Measurements from ENCODE around the gene USP3. TPM values are rescaled to one million over a fixed set of nuclear protein-coding genes. Genes with fewer than 3 reads are reported as not detected.

The USP3 gene
- total RNA-seq, 2 donors from 2014 or later = 48.8 to 50.1 TPM

GRCh38 chr15:63554337-63554927, 50.0 kb downstream of the USP3 start:
- Histone ChIP-seq H3K36me3 (replicated peaks in 1 of 2; ENCODE audit: insufficient read depth in 1 of 2, low read depth in 2 of 2) (peaks cover 0 to 8% of the 10 kb centered on the region in 2 donors), H3K27ac (peak overlapping the region in 3 of 4 donors; percentile 66 to 83 (median 78)), H3K4me1 (peaks cover 45% of the 10 kb centered on the region), H3K9me3 (no peaks in the 10 kb centered on the region), H3K4me3 (no peak overlapping the region), H3K27me3 (no peaks in the 10 kb centered on the region)
- DNase-seq (no peak), ATAC-seq (no peak)
- 83 to 87% methylated on average over 2 of the region's 2 CpGs for WGBS, 2 donors
- TF ChIP-seq CTCF (IDR thresholded peaks at IDR 0.05) (no peak), POLR2A (IDR thresholded peaks at IDR 0.05) (no peak)
- intact Hi-C loops (cut with DNase I) = no loop called here

GRCh38 chr15:63555507-63555906, 51.1 kb downstream of the USP3 start:
- TF ChIP-seq POLR2A (IDR thresholded peaks at IDR 0.05) = no peak
- no peak for TF ChIP-seq CTCF (IDR thresholded peaks at IDR 0.05)
- Histone ChIP-seq H3K36me3 (replicated peaks in 1 of 2; ENCODE audit: insufficient read depth in 1 of 2, low read depth in 2 of 2) (peaks cover 0 to 11% of the 10 kb centered on the region in 2 donors), H3K4me3 (no peak overlapping the region), H3K27me3 (no peaks in the 10 kb centered on the region), H3K4me1 (peaks cover 45% of the 10 kb centered on the region), H3K9me3 (no peaks in the 10 kb centered on the region), H3K27ac (peak overlapping the region in 1 of 4 donors; percentile 18)
- intact Hi-C loops (cut with DNase I) = no loop called here
- ATAC-seq (no peak), DNase-seq (no peak)

- 84 to 86% methylated on average over 6 of the region's 6 CpGs for WGBS, 2 donors
- peaks cover 41% of the 10 kb centered on the region for H3K4me1 ChIP-seq
- no peak overlapping the region for H3K4me3 ChIP-seq
- H3K9me3 ChIP-seq = no peaks in the 10 kb centered on the region
- intact Hi-C loops (cut with DNase I) = no loop called here
- peak overlapping the region in 1 of 4 donors; percentile 18 for H3K27ac ChIP-seq
- H3K36me3 ChIP-seq (replicated peaks in 1 of 2; ENCODE audit: insufficient read depth in 1 of 2, low read depth in 2 of 2) = peaks cover 0 to 14% of the 10 kb centered on the region in 2 donors
- ATAC-seq = no peak
- TF ChIP-seq CTCF (IDR thresholded peaks at IDR 0.05) (no peak), POLR2A (IDR thresholded peaks at IDR 0.05) (no peak)
- no peaks in the 10 kb centered on the region for H3K27me3 ChIP-seq
- DNase-seq = no peak
These were observed 51.9 kb downstream of the USP3 start for GRCh38 chr15:63556246-63556645.

GRCh38 chr15:63556736-63557135, 52.3 kb downstream of the USP3 start:
- TF ChIP-seq POLR2A (IDR thresholded peaks at IDR 0.05) (no peak), CTCF (IDR thresholded peaks at IDR 0.05) (no peak)
- no peak for DNase-seq
- H3K27ac ChIP-seq = no peak overlapping the region
- no peaks in the 10 kb centered on the region for H3K27me3 ChIP-seq
- peaks cover 0 to 14% of the 10 kb centered on the region in 2 donors for H3K36me3 ChIP-seq (replicated peaks in 1 of 2; ENCODE audit: insufficient read depth in 1 of 2, low read depth in 2 of 2)
- no peak overlapping the region for H3K4me3 ChIP-seq
- no peaks in the 10 kb centered on the region for H3K9me3 ChIP-seq
- ATAC-seq = no peak
- peaks cover 38% of the 10 kb centered on the region for H3K4me1 ChIP-seq
- 95 to 97% methylated on average over 7 of the region's 7 CpGs for WGBS, 2 donors
- intact Hi-C loops (cut with DNase I) = no loop called here

GRCh38 chr15:63559753-63560152, 55.4 kb downstream of the USP3 start:
- Histone ChIP-seq H3K4me1 (peaks cover 8% of the 10 kb centered on the region), H3K27ac (no peak overlapping the region), H3K36me3 (replicated peaks in 1 of 2; ENCODE audit: insufficient read depth in 1 of 2, low read depth in 2 of 2) (peaks cover 0 to 18% of the 10 kb centered on the region in 2 donors), H3K9me3 (no peaks in the 10 kb centered on the region), H3K4me3 (no peak overlapping the region), H3K27me3 (no peaks in the 10 kb centered on the region)
- DNase-seq (no peak), ATAC-seq (no peak)
- 94 to 98% methylated on average over 5 of the region's 5 CpGs for WGBS, 2 donors
- no peak for TF ChIP-seq POLR2A (IDR thresholded peaks at IDR 0.05)
- no peak for TF ChIP-seq CTCF (IDR thresholded peaks at IDR 0.05)
- intact Hi-C loops (cut with DNase I) = loop anchor here (10.0 kb wide), 1 partner anchor 55 kb away; the partner anchor contains the start of gene USP3

Measured in body of pancreas (tissue), 4 donors.